GM12891 (cell line): Measurements from ENCODE around the gene DPF1.

Experiments
- DNase-seq: peaks from one replicate; pipeline ENCODE4 v3.0.0; 2011; ENCODE audit warnings: low spot score; ENCODE audit not compliant: insufficient read length
- FAIRE-seq: peaks from 2 replicates; lab custom pipeline; 2011; peaks lifted over from hg19 to GRCh38; lab: Jason Lieb, UNC
- PAX5 ChIP-seq: IDR thresholded peaks from 2 replicates; pipeline ENCODE4 v1.6.1; 2011; ENCODE audit warnings: low read length, moderate library complexity, mild to moderate bottlenecking; ENCODE audit not compliant: insufficient read depth, severe bottlenecking
- POLR2A ChIP-seq: IDR thresholded peaks from 2 replicates; pipeline ENCODE4 v1.6.1; 2011; ENCODE audit warnings: low read depth, low read length, control low read depth
- POLR2AphosphoS5 ChIP-seq: IDR thresholded peaks from 2 replicates; pipeline ENCODE4 v1.6.1; 2011; ENCODE audit warnings: low read depth, low read length, control low read depth
- POU2F2 ChIP-seq: IDR thresholded peaks from 2 replicates; pipeline ENCODE4 v1.6.1; 2011; ENCODE audit warnings: low read depth, mild to moderate bottlenecking, control low read depth, low read length, moderate library complexity
- SPI1 ChIP-seq: IDR thresholded peaks from 2 replicates; pipeline ENCODE4 v1.6.1; 2011; ENCODE audit warnings: low read depth, low read length, control low read depth
- TAF1 ChIP-seq: IDR thresholded peaks from 2 replicates; pipeline ENCODE4 v1.6.1; 2011; ENCODE audit warnings: low read depth, low read length, control low read depth

DPF1 gene

GRCh38 chr19:38251564-38252051, 27.6 kb upstream of the DPF1 start:
- TF ChIP-seq PAX5, result no peak
- TF ChIP-seq POU2F2, result no peak
- TF ChIP-seq POLR2A, result no peak
- no peak for TF ChIP-seq TAF1
- no peak for TF ChIP-seq SPI1
- TF ChIP-seq POLR2AphosphoS5, result no peak
- FAIRE-seq, result no peak
- DNase-seq, result no peak

GRCh38 chr19:38250821-38251563, 27.0 kb upstream of the DPF1 start:
- DNase-seq, result no peak
- peak; percentile 54 for FAIRE-seq
- TF ChIP-seq TAF1 (no peak), SPI1 (no peak), PAX5 (no peak), POLR2AphosphoS5 (no peak), POU2F2 (no peak), POLR2A (no peak)

- DNase-seq (no peak), FAIRE-seq (no peak)
- no peak for TF ChIP-seq TAF1
- TF ChIP-seq POLR2AphosphoS5, result no peak
- TF ChIP-seq POU2F2, result no peak
- TF ChIP-seq SPI1, result no peak
- TF ChIP-seq POLR2A, result no peak
- TF ChIP-seq PAX5, result no peak
Measured at GRCh38 chr19:38250428-38250820, 26.4 kb upstream of the DPF1 start.

- TF ChIP-seq PAX5 (no peak), TAF1 (no peak), SPI1 (no peak), POU2F2 (no peak), POLR2A (no peak), POLR2AphosphoS5 (no peak)
- FAIRE-seq, result no peak
Measured at GRCh38 chr19:38248421-38248820, 24.4 kb upstream of the DPF1 start.

GRCh38 chr19:38247734-38248268, 23.8 kb upstream of the DPF1 start:
- DNase-seq (no peak), FAIRE-seq (no peak)
- TF ChIP-seq TAF1 (no peak), POLR2AphosphoS5 (no peak), SPI1 (no peak), POU2F2 (no peak), POLR2A (no peak), PAX5 (no peak)

More at GRCh38 chr19:38248421-38248820, 24.4 kb upstream of the DPF1 start:
- DNase-seq, result no peak

- TF ChIP-seq TAF1 (no peak), POLR2AphosphoS5 (no peak), PAX5 (no peak), POU2F2 (no peak), POLR2A (no peak), SPI1 (no peak)
Measured at GRCh38 chr19:38247126-38247525, 23.1 kb upstream of the DPF1 start.

GRCh38 chr19:38245826-38246498, 21.9 kb upstream of the DPF1 start:
- FAIRE-seq, result no peak
- no peak for DNase-seq

More at GRCh38 chr19:38247126-38247525, 23.1 kb upstream of the DPF1 start:
- DNase-seq, result no peak
- FAIRE-seq, result no peak

GRCh38 chr19:38243279-38243673, 19.3 kb upstream of the DPF1 start:
- no peak for FAIRE-seq
- no peak for DNase-seq
- TF ChIP-seq POU2F2 (no peak), PAX5 (no peak), SPI1 (no peak), POLR2A (no peak), TAF1 (no peak), POLR2AphosphoS5 (no peak)

More at GRCh38 chr19:38245826-38246498, 21.9 kb upstream of the DPF1 start:
- TF ChIP-seq SPI1 (peak; percentile 72), POLR2A (no peak)

- DNase-seq (no peak), FAIRE-seq (no peak)
- no peak for TF ChIP-seq TAF1
- no peak for TF ChIP-seq SPI1
- TF ChIP-seq POLR2AphosphoS5, result no peak
- TF ChIP-seq POU2F2, result no peak
- no peak for TF ChIP-seq PAX5
- TF ChIP-seq POLR2A, result no peak
Measured at GRCh38 chr19:38239816-38240215, 15.8 kb upstream of the DPF1 start.

GRCh38 chr19:38234615-38235014, 10.6 kb upstream of the DPF1 start:
- FAIRE-seq (no peak), DNase-seq (no peak)
- no peak for TF ChIP-seq TAF1
